Measurements from ENCODE around the gene CNPY3. TPM values are rescaled to one million over a fixed set of nuclear protein-coding genes. Genes with fewer than 3 reads are reported as not detected.

Gene CNPY3
- total RNA-seq, 1 experiment from 2014 or later: 56.0 TPM

- no peaks in the 10 kb centered on the region for H3K9me3 ChIP-seq (ENCODE audit: control insufficient read depth, low read depth, low read length)
Observed at GRCh38 chr6:42923666-42924065, 5.6 kb upstream of the CNPY3 start.

More at GRCh38 chr6:42923666-42924065, 5.6 kb upstream of the CNPY3 start:
- no peak overlapping the region for H3K27ac Mint-ChIP-seq
- Histone ChIP-seq H3K23ac (ENCODE audit: insufficient read length, low read depth, low read length) (no peak overlapping the region), H3K79me1 (ENCODE audit: insufficient read depth, low read depth, low read length, poor library complexity, severe bottlenecking) (no peaks in the 10 kb centered on the region), H3K27me3 (ENCODE audit: insufficient read depth, low read length) (no peaks in the 10 kb centered on the region), H3K18ac (ENCODE audit: insufficient read length, low read depth, low read length) (no peak overlapping the region), H3K9ac (ENCODE audit: extremely low read depth, insufficient read length, low read length) (no peak overlapping the region), H2BK12ac (ENCODE audit: insufficient read length, low read depth, low read length) (no peak overlapping the region), H3K4me2 (ENCODE audit: insufficient read depth, insufficient read length, low read length) (no peak overlapping the region), H4K20me1 (ENCODE audit: control insufficient read depth, insufficient read depth, insufficient read length) (no peaks in the 10 kb centered on the region), H4K91ac (ENCODE audit: insufficient read length, low read depth, low read length) (no peak overlapping the region), H4K8ac (replicated peaks; ENCODE audit: insufficient read length, low read depth, low read length) (no peak overlapping the region), H3K4ac (ENCODE audit: low read depth, low read length) (no peak overlapping the region), H2AK5ac (ENCODE audit: insufficient read length, low read length) (no peak overlapping the region), H2AFZ (ENCODE audit: low read length) (no peak overlapping the region), H3K14ac (ENCODE audit: insufficient read depth, low read length) (no peak overlapping the region), H2BK15ac (ENCODE audit: low read depth, low read length) (no peak overlapping the region), H4K5ac (ENCODE audit: insufficient read length, low read depth, low read length) (no peak overlapping the region), H3K79me2 (ENCODE audit: insufficient read depth, low read length) (no peaks in the 10 kb centered on the region), H2BK20ac (ENCODE audit: low read depth, low read length, poor library complexity, severe bottlenecking) (no peak overlapping the region), H2BK5ac (ENCODE audit: insufficient read length, low read length) (no peak overlapping the region), H3K23me2 (ENCODE audit: insufficient read length, low read depth, low read length, poor library complexity, severe bottlenecking) (peaks cover 4% of the 10 kb centered on the region), H3K27ac (ENCODE audit: insufficient read length, low read depth, low read length) (no peak overlapping the region), H3K56ac (ENCODE audit: insufficient read length, low read depth, low read length) (no peak overlapping the region), H2BK120ac (ENCODE audit: low read depth, low read length, poor library complexity, severe bottlenecking) (no peak overlapping the region), H3T11ph (ENCODE audit: low read length) (no peak overlapping the region), H3K4me1 (ENCODE audit: insufficient read depth, low read length) (no peaks in the 10 kb centered on the region)
- no peak for DNase-seq
- no peaks in the 10 kb centered on the region for H3K9me3 Mint-ChIP-seq
- no peak for TF ChIP-seq CTCF (conservative IDR thresholded peaks at IDR 0.05)
- no peaks in the 10 kb centered on the region; the same call in 1 of the 2 replicates for H3K27me3 Mint-ChIP-seq (ENCODE audit: low read depth)
- peaks cover 0 to 1% (median 0%) of the 10 kb centered on the region in 3 experiments; a peak in 1 of 7 replicates for H3K36me3 Mint-ChIP-seq (ENCODE audit: insufficient read depth in 1 of 3, low read depth in 3 of 3)
- no peak overlapping the region for H3K4me3 Mint-ChIP-seq
- H3K4me1 Mint-ChIP-seq: peaks cover 4 to 9% of the 10 kb centered on the region in 2 experiments
- no CpG with 5 or more reads among the region's 2 CpGs for WGBS (ENCODE audit: extremely low coverage, insufficient read length, low lambda C conversion rate)

Data from H9 (cell line).